GM12892 (cell line): ENCODE measurements around the gene OXT.

ENCODE experiments used
- POLR2A ChIP-seq: IDR thresholded peaks from 2 replicates; pipeline ENCODE4 v1.6.1; 2011; ENCODE audit warnings: low read depth, low read length, control low read depth
- POLR2AphosphoS5 ChIP-seq: IDR thresholded peaks from 2 replicates; pipeline ENCODE4 v1.6.1; 2011; ENCODE audit warnings: low read depth, low read length, control low read depth
- TAF1 ChIP-seq: IDR thresholded peaks from 2 replicates; pipeline ENCODE4 v1.6.1; 2011; ENCODE audit warnings: low read depth, mild to moderate bottlenecking, control low read depth, low read length, borderline replicate concordance

- TF ChIP-seq POLR2A: no peak
- no peak for TF ChIP-seq POLR2AphosphoS5
- TF ChIP-seq TAF1: no peak
Observed at GRCh38 chr20:3070725-3071124, 695 bp upstream of the OXT start.
